Measurements from ENCODE around the gene KLF13. TPM values are rescaled to one million over a fixed set of nuclear protein-coding genes. Genes with fewer than 3 reads are reported as not detected.

KLF13 gene
- total and polyA plus RNA-seq, 2 donors (not counting 1 experiment from before 2014, with no cell fraction given), result 65.5 to 140 TPM

GRCh38 chr15:31338318-31338878 is 11.8 kb downstream of the KLF13 start:
- Histone ChIP-seq H2AFZ (ENCODE audit: insufficient read depth, low read depth, low read length, poor library complexity, severe bottlenecking) (no peak overlapping the region), H3K79me2 (ENCODE audit: control insufficient read depth, insufficient read depth, low read length) (peaks cover 100% of the 10 kb centered on the region)

More at GRCh38 chr15:31338318-31338878, 11.8 kb downstream of the KLF13 start:
- H3K27ac Mint-ChIP-seq, result peak overlapping the region; percentile 84
- Histone ChIP-seq H3K27me3 (replicated peaks in 1 of 4; ENCODE audit: control extremely low read depth in 1 of 4, control insufficient read depth in 3 of 4, insufficient read depth in 4 of 4, low read length in 3 of 4) (no peaks in the 10 kb centered on the region), H3K9ac (ENCODE audit: low read length) (peak overlapping the region; percentile 13), H3K36me3 (replicated peaks in 1 of 2; ENCODE audit: control extremely low read depth in 1 of 2, control insufficient read depth in 1 of 2, extremely low read depth in 1 of 2, insufficient read depth in 2 of 2, low read length in 1 of 2) (peaks cover 5 to 24% of the 10 kb centered on the region in 2 experiments), H3K4me3 (ENCODE audit: control extremely low read depth in 1 of 5, extremely low read depth in 1 of 5, insufficient read depth in 1 of 5, low read depth in 2 of 5, low read length in 4 of 5) (peak overlapping the region in 1 of 5 experiments; percentile 27), H3K4me1 (ENCODE audit: control insufficient read depth in 2 of 2, insufficient read depth in 2 of 2, low read length in 2 of 2) (peaks cover 95 to 99% of the 10 kb centered on the region in 2 donors), H3K27ac (ENCODE audit: low read length in 2 of 2) (peak overlapping the region; percentile 63 to 80), H3K4me2 (replicated peaks; ENCODE audit: low read depth, low read length, poor library complexity, severe bottlenecking) (peak overlapping the region; percentile 89), H3K9me3 (ENCODE audit: control extremely low read depth in 1 of 3, control insufficient read depth in 2 of 3, insufficient read depth in 1 of 3, low read length in 2 of 3) (no peaks in the 10 kb centered on the region), H4K20me1 (ENCODE audit: control insufficient read depth, insufficient read depth, low read length, poor library complexity, severe bottlenecking) (peaks cover 100% of the 10 kb centered on the region)
- ATAC-seq (ENCODE audit: low read depth) (peak; percentile 60), DNase-seq (peak; percentile 59)
- intact Hi-C loops (cut with micrococcal nuclease), result loop anchor here (1.0 kb wide), 1 partner anchor 8 kb away; no protein-coding TSS in a partner anchor
- ChIA-PET POLR2A (interaction anchor here (0.6 to 1.6 kb wide), 5 partner anchors 10 to 349 kb away, joined by 4 to 7 read pairs (median 4); partner anchors contain the start of gene KLF13), CTCF (interaction anchor here (1.0 to 1.8 kb wide), 4 partner anchors 9 to 97 kb away, joined by 3 to 5 read pairs (median 4); no protein-coding TSS in a partner anchor)
- H3K27me3 Mint-ChIP-seq, result no peaks in the 10 kb centered on the region
- WGBS (ENCODE audit: insufficient coverage), result 3% methylated on average over 9 of the region's 9 CpGs
- H3K4me1 Mint-ChIP-seq, result peaks cover 95% of the 10 kb centered on the region
- TF ChIP-seq CTCF (IDR thresholded peaks at IDR 0.05) (no peak), EZH2 (IDR thresholded peaks at IDR 0.05; ENCODE audit: borderline replicate concordance, insufficient read depth, low read depth, low read length, poor library complexity, severe bottlenecking) (no peak)
- peak overlapping the region; percentile 81 for H3K4me3 Mint-ChIP-seq
- H3K9me3 Mint-ChIP-seq (ENCODE audit: insufficient read depth), result no peaks in the 10 kb centered on the region

All from B cell (primary cell).